Left kidney (tissue), 2 donors: Measurements from ENCODE around the gene ST3GAL5. TPM values are rescaled to one million over a fixed set of nuclear protein-coding genes. Genes with fewer than 3 reads are reported as not detected.

Source experiments
- DNase-seq: peaks from one replicate; pipeline ENCODE4 v3.0.0-alpha.2; 2013
- polyA plus RNA-seq: library from polyadenylated mRNA; unstranded; fragments of 120-200 nt; gene quantifications from one replicate; pipeline ENCODE4 v1.2.1, GENCODE V29; 2013; ENCODE audit not compliant: insufficient read length

Gene ST3GAL5
- polyA plus RNA-seq, 1 donor = 14.7 TPM

- no peak for DNase-seq
Measured at GRCh38 chr2:85867121-85867520, 21.7 kb downstream of the ST3GAL5 start.

DNA sequence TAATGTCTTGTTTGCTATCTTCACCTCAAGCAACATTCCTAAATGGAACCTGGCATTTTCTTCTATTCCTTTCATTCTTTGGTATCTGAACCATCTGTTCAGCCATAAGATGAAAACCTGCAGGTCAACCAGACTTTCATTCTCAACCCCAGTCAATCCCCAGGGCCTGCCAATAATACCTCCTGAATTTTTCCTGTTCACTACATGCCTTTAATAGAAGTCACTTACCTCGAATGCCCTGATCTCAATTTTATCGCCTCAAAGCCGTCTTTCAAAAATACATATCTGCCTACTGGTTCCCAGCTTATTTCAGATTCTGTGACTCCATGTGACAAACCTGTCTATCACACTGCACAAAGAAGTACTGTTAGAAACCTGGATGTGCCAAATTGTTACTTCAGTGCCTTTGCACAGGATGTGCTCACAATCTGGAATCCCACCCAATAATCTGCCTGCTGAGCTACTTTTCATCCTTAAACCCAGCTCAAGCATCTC lies 22.6 kb downstream of the ST3GAL5 start:
- no peak for DNase-seq

DNA sequence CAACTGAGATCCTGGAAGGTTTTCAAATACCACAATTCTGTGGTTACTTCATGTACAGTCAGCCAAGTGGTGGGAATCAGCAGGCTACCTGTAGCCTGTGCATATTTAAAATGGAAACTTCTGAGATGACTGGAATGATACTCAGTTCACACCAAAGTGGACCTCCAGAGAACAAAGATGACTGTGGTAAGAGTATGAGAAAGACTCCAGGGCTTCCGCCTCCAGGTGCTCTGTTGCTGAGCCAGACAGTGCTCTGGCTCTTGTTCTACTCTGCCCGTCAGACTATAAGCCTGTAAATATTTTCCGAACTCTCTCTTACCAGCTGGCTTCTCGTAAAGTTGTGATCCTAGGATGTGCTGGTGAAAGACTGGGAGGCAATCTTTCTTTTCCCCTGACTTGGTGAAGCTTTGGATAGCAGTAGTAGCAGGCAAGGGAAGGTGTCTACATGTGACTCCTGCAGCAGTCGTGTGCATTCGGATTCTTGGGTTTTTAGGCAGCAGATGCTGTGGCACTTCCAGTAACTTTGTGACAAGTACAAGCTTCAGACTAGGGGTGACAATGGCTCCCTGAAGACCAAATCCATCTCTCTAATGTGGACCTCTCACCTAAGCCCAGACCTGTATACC lies 23.1 kb downstream of the ST3GAL5 start:
- no peak for DNase-seq

DNA sequence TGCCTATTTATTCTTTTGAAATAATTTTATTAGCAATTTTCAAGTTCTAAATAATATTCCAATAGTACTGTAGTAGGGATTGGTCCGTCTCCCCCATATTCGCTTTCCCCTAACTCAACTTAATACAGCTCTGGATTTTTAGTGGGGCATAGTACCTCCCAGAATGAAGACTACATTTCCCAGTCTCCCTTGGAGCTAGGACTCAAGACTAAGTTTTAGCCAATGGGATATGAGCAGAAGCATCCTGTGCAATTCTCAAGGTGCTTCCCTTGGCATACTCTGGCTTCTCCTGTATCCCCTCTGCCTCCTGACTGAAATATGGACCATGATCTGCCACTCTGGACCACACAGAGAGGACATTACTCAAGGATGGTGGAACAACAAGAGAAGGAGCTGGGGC lies 24.1 kb downstream of the ST3GAL5 start:
- DNase-seq = no peak

GRCh38 chr2:85862426-85862825 lies 26.4 kb downstream of the ST3GAL5 start:
- DNase-seq = no peak

GRCh38 chr2:85861650-85862049 lies 27.1 kb downstream of the ST3GAL5 start:
- no peak for DNase-seq

DNA sequence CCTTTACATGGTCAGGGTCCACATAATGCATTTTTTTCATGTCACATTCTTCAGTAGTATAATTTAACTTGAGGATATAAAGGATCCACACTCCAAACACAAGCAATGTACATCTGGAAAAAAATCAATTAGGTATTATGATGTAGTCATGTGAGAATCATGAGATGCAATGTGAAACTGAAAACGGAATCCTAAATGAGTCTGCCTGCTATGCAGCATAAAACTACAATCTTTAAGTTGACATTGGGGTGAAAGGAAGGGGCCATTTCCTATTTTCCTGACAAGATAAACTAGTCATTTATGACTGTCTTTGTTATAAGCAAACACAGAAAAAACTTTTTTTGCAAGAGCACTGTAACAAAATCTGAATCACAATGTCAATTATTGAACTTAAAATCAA lies 27.6 kb downstream of the ST3GAL5 start:
- DNase-seq = no peak

DNA sequence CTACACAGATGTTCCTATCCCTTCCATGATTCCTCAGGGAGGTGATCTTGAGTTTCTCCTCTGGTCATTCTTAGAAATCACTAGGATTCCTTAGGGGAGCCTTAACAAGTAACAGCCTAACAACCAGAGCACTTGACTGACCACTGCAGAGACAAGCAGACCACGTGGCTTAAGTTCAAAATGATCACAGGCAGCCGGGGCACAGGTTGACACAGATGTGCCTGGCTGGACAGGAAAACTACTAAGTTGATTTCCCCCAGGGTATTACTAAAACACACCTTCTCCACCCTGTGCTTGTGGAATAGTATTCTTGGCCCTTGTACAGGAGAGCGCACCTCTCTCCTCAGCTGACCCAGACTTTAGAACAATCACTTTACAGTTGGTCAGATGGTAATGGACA lies 29.9 kb downstream of the ST3GAL5 start:
- no peak for DNase-seq

DNA sequence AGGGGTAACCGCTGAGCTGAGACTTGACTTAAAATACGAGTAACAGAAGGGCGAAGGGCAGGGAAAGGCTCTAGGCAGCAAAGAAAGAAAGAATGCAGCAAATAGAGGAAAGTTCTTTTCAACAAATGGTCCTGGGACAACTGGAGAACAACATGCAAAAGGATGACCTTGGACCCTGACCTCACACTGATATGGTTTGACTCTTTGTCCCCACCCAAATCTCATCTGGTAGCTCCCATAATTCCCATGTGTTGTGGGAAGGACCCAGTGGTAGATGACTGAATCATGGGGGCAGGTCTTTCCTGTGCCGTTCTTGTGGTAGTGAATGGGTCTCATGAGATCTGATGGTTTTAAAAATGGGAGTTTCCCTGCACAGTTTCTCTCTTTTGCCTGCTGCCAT lies 33.9 kb downstream of the ST3GAL5 start:
- no peak for DNase-seq

- DNase-seq = no peak
Measured at GRCh38 chr2:85854166-85854509, 34.7 kb downstream of the ST3GAL5 start.

DNA sequence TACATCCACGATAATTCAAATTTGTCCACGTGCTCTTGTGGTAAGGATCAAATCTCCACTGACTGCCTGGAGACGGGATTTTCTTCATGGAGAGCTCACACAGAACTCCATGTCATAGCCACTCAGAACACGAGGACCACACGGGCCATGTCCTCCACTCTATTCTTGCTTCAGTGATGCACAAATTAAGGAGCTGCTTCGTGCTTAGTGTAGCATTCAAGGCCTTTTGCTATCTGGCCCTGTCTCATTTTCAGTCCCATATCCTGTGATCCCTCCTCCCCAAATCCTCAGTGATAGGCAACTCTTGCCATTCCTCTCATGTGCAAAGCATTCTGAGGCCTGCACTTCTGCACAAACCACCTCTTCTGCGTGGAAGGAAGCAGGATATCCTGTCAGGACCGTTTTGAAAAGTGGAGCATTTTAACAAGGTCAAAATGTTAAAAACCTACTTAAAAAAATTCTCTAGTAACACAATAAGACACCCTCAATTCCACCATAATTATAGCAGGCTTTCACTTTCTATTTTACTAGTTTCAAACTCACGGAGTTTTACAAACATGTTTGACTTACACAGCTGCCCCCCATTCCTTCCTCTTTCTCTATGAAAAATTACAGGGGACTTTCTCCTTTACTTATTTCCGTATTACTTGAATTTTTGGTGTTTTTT lies 35.2 kb downstream of the ST3GAL5 start:
- no peak for DNase-seq

- DNase-seq = no peak
Measured at GRCh38 chr2:85852937-85853498, 35.8 kb downstream of the ST3GAL5 start.

- no peak for DNase-seq
Measured at GRCh38 chr2:85852152-85852840, 36.5 kb downstream of the ST3GAL5 start.

DNA sequence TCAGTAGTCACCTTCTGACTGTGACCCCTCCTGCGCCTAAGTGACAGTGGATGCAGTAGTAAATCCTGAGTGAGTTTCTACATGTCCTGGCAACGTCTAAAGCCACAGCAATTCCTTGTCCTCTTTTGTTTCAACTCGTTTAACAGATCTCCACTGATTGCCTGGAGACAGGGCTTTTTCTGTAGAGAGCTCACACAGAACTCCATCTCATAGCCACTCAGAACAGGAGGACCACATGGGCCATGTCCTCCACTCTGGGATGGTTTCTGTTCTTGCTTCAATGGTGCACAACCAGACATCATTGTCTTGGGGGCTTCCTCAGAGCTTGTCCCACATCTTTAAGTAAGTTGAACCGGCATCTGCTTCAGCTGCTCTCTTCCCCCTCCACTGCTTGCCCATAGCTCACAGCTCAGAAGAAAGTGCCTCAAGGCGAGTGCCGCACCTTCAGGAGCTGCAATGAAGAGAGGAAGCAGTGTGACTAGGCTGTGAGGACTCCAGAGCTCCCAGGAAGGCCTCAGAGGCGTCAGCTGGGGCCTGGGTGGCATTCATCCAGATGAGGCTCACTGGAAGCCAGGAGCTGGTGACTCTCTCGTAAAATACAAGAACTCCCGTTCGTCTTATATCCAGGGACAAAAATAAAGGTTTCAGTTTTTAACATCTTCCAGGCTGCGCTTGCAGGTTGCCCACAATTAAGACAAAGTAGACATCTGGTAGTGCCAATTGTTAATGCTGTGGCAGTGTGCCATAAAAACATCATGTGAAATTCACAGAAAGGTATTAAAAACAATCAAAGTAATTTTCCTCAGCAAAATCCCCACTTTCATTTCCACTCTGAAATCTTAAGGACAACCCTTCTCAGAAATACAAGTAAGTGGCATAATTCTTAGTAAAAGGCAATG lies 37.3 kb downstream of the ST3GAL5 start:
- DNase-seq = no peak

DNA sequence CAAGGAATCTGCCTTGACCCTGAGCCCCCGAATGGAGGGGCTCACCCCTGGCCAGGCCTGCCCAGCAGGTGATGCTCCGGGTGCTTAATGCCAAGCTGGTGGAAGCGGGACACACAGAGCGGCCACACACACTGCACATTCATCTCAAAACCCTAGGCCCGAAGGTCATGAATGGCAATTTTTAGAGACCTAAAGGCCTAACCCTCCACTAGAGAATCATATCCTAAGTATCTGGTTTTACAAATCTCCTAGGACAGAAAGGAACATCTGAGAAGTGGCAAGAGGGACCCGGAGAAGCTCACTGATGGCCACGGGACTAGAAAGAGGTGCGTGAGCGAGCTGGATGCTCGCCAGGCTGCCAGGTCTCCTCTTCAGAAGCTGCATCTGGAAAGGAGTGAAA lies 38.3 kb downstream of the ST3GAL5 start:
- no peak for DNase-seq

GRCh38 chr2:85847051-85847588 lies 41.7 kb downstream of the ST3GAL5 start:
- no peak for DNase-seq

- no peak for DNase-seq
Measured at GRCh38 chr2:85846411-85846810, 42.4 kb downstream of the ST3GAL5 start.

- DNase-seq = no peak
Measured at GRCh38 chr2:85844486-85844885, 44.3 kb downstream of the ST3GAL5 start.

DNA sequence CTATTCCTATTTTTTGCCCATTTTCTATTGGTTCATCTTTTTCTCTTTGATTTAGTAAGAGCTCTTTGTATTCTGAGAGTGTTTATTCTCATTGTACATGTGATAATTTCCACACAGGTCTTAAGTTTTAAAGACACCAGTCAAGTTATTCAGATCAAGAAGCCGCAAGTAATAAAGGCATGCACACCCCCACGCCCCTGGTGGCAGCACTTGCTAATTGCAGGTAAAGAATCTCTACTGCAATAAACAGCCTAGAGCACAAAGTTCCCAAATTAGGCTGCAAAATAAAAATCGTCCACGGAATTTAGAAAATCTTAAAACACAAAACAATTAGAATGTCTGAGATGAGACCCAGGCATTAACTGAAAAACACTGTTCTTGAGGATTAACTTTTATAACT lies 45.2 kb downstream of the ST3GAL5 start:
- no peak for DNase-seq

DNA sequence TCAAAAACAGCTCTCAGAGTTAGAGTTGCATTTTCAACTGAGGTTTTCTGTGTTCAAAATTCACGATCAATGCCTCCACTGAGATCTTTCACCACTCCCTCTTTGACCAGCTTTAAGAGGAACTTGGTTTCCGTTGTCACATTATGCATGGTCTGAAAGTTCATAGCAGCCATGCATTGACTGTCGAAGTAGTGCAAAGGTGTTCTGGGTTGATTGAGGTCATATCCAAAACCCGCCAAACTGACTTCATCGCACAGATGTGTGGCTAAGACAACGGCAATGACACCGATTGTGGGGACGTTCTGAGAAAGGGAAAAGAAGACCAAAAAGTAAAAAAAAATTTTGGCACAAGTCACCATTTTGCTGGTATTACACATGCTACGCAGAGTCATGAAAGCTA lies 48.7 kb downstream of the ST3GAL5 start:
- DNase-seq = no peak

DNA sequence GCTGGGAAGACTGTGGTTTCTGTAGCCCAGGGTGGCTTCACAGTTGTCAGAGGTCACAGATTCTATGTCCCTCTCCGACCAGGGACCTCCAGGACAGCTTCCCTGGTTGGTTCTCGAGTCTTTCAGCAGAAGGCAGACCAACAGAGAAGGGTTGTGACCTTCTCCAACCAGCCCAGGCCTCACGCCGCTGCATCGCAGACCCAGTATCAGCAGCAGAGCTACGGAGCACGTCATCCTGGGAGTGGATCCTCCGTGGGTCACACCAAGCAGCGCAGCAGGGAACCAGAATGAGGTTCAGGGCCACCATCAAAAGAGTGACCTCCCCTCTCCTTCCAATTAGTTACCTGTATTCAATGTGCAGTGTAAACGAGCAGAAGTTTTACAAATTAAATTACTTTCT lies 49.3 kb downstream of the ST3GAL5 start:
- no peak for DNase-seq

DNA sequence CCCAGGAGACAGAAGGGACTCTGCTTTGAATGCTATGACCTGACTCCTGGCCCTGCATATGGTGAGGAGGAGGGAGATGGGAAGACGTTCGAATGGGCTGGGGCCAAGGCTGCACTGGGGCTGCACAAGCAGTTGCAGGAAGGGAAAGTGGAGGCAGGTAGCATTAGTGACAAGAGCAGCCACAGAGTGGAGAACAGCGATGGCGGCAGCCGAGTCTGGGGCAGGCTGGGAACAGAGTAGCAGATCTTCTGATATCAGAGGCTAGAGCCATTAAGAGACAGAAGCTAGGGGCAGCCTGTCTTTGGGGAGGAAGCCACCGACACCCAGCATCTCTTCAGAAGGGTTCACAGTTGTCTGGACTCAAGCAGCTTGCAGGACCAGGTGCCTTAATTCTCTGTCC lies 50.1 kb downstream of the ST3GAL5 start:
- no peak for DNase-seq
